HG02798 (cell line): ENCODE results near the gene PAFAH2.

Experiments
- ATAC-seq: cut with Tn5 transposase; IDR thresholded peaks from one replicate; pipeline ENCODE4 v1.9.1; 2021; ENCODE audit warnings: mild to moderate bottlenecking; ENCODE audit not compliant: unreplicated experiment, poor library complexity

The PAFAH2 gene

GRCh38 chr1:25911162-25911561, 86.7 kb downstream of the PAFAH2 start:
- ATAC-seq: no peak
